Mucosa of descending colon (tissue), 3 donors: ENCODE data around the gene RAPGEF2. TPM values are rescaled to one million over a fixed set of nuclear protein-coding genes. Genes with fewer than 3 reads are reported as not detected.

Experiments
- ATAC-seq: fragments of 200-7000 bp; cut with Tn5 transposase; one replicate; pipeline ENCODE4 v1.9.1; 2020; ENCODE audit warnings: mild to moderate bottlenecking, moderate library complexity
- DNase-seq, 3 donors: peaks; one replicate each; pipeline ENCODE4 v3.0.0-alpha.2; 2020
- H3K36me3 ChIP-seq: fragments of 200-600 bp; one replicate; pipeline ENCODE4 v1.8.0; 2021; ENCODE audit warnings: low read depth, mild to moderate bottlenecking
- H3K4me1 ChIP-seq: fragments of 200-600 bp; one replicate; pipeline ENCODE4 v1.8.0; 2021; ENCODE audit warnings: low read depth, mild to moderate bottlenecking
- H3K4me3 ChIP-seq: fragments of 200-600 bp; one replicate; pipeline ENCODE4 v1.8.0; 2021; ENCODE audit warnings: mild to moderate bottlenecking
- H3K9me3 ChIP-seq: fragments of 200-600 bp; one replicate; pipeline ENCODE4 v1.8.0; 2021; ENCODE audit warnings: mild to moderate bottlenecking
- intact Hi-C, 2 donors: fragments of 100-400 bp; cut with DNase I in 1 of 2; cut with micrococcal nuclease in 1 of 2; formaldehyde crosslinking; loops; one replicate each; pipeline versions ENCODE4 v1.11.0 to v1.11.1; 2022; cut with DNase I, micrococcal nuclease
- total RNA-seq, 3 donors: library from RNA; stranded (reverse); fragmentation: NEBNext Ultra II Directional in 2 of 3; extraction: Animal tissue kit (Norgen Biotek cat#: 25700) in 2 of 3; gene quantifications; one replicate each; pipeline versions ENCODE4 v1.2.1 to v1.2.4, GENCODE V29; 2021 to 2023
- TF ChIP-seq, protein P1 (sequence below): fragments of 200-600 bp; IDR thresholded peaks from one replicate; pipeline ENCODE4 v1.8.0; 2022; ENCODE audit warnings: antibody characterized with exemption, mild to moderate bottlenecking
- donor health status: DM: no; HTN: no; CAD: no; lungs with moderate emphysema.
- donor health status: DM: no; HTN: no; CAD: no.
- donor health status: DM: no; HTN: yes; CAD: no.

RAPGEF2 gene
- total RNA-seq, 3 donors from 2014 or later, result 42.8 to 68.2 (median 55.1) TPM

DNA sequence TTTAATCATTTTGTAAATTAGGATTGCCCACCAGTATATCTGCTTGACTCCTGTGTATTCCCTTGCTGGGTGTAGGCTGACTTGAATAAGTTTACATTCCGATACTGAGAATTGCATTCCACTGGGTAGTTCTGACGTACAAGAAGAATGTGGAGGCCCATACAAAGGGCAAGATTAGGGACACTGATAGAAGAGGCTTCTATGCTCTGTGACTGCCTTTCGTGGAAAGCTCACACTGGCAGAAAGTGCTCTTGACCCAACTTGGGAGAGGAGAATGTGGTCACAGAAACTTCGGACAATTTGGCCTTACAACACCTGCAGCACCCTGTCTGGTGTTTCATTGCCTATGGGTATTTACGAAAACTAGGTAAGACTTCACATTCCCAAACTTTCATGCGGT is 126.3 kb downstream of the RAPGEF2 start:
- no peaks in the 10 kb centered on the region for H3K9me3 ChIP-seq
- no peak for DNase-seq
- TF ChIP-seq, protein P1, sequence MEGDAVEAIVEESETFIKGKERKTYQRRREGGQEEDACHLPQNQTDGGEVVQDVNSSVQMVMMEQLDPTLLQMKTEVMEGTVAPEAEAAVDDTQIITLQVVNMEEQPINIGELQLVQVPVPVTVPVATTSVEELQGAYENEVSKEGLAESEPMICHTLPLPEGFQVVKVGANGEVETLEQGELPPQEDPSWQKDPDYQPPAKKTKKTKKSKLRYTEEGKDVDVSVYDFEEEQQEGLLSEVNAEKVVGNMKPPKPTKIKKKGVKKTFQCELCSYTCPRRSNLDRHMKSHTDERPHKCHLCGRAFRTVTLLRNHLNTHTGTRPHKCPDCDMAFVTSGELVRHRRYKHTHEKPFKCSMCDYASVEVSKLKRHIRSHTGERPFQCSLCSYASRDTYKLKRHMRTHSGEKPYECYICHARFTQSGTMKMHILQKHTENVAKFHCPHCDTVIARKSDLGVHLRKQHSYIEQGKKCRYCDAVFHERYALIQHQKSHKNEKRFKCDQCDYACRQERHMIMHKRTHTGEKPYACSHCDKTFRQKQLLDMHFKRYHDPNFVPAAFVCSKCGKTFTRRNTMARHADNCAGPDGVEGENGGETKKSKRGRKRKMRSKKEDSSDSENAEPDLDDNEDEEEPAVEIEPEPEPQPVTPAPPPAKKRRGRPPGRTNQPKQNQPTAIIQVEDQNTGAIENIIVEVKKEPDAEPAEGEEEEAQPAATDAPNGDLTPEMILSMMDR, result no peak
- intact Hi-C loops, result no loop called here
- H3K36me3 ChIP-seq, result no peaks in the 10 kb centered on the region
- H3K4me3 ChIP-seq, result no peak overlapping the region
- H3K4me1 ChIP-seq, result peaks cover 12% of the 10 kb centered on the region
- ATAC-seq, result no peak

DNA sequence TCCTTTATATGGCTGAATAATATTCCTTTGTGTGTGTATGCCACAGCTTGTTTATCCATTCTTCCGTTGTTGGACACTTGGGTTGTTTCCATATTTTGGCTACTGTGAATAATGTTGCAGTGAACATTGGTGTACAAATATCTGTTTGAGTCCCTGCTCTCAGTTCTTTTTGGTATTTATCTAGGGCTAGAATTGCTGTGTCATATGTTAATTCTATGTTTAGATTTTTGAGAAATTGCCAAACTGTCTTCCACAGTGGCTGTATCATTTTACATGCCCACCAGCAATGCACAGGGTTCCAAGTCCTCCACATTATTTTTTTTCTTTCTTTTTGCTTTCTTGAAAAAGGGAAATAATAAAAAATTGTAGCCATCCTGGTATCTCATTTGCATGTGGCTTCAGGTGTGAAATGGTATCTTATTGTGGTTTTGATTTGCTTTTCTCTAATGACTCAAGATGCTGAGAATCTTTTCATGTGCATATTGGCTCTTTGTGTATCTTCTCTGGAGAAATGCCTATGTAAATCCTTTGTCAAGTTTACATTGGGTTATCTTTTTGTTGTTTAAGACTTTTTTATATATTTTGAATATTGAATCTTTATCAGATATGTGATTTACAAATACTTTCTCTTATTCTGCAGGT is 129.7 kb downstream of the RAPGEF2 start:
- ATAC-seq, result no peak
- no peak for DNase-seq
- Histone ChIP-seq H3K36me3 (no peaks in the 10 kb centered on the region), H3K4me3 (no peak overlapping the region), H3K9me3 (no peaks in the 10 kb centered on the region), H3K4me1 (peaks cover 8% of the 10 kb centered on the region)
- intact Hi-C loops, result no loop called here
- TF ChIP-seq, protein P1, result no peak

DNA sequence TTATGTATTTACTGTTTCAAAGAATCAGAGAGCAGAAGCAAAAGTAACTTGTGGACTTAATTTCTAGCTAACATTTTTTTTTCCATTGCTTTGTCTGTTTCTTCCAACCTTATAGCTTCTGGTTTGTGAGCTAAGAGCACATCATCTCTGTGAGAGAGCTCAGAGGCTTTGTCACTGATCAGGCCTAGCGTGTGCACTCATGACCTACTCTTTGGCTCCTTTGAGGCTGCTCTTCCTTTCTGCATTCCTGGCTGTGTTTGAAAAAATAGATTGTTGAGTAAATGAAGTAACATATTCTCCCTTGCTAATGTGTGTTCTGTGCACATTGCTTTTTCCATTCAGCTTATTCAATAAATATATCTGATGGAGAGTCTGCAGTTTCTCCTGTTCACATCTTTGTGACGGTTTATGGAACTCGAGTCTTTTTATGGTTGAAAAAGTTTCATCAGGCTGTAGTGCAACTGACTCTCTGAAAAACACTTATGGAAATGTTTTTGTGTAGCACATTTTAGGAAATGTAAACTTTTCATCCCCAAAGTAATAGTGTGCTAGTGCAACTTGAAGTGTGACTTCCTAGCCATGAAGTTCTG is 133.0 kb downstream of the RAPGEF2 start:
- TF ChIP-seq, protein P1, result no peak
- Histone ChIP-seq H3K36me3 (no peaks in the 10 kb centered on the region), H3K4me3 (no peak overlapping the region), H3K9me3 (no peaks in the 10 kb centered on the region), H3K4me1 (no peaks in the 10 kb centered on the region)
- intact Hi-C loops, result no loop called here
- DNase-seq (no peak), ATAC-seq (no peak)

DNA sequence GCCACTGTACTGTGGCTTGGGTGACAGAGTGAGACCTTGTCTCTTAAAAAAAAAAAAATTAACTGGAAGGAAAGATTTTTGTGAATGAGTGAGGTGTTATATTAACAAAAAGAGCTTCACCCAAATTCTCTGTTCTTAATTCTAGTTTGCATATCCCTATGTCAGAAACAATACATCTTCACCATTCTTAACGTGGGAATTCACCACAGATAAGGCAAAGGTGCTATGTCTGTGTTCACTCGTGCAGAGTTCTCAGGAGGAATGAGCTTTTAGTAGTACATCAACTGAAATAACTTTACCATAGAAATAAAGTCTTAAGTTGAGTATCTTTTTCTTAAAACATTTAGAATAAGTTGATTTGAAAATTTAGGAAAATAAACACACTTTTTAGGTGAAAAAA is 135.1 kb downstream of the RAPGEF2 start:
- Histone ChIP-seq H3K4me1 (no peaks in the 10 kb centered on the region), H3K4me3 (no peak overlapping the region), H3K36me3 (no peaks in the 10 kb centered on the region), H3K9me3 (no peaks in the 10 kb centered on the region)
- ATAC-seq, result no peak
- intact Hi-C loops, result no loop called here
- no peak for DNase-seq
- TF ChIP-seq, protein P1, result no peak

DNA sequence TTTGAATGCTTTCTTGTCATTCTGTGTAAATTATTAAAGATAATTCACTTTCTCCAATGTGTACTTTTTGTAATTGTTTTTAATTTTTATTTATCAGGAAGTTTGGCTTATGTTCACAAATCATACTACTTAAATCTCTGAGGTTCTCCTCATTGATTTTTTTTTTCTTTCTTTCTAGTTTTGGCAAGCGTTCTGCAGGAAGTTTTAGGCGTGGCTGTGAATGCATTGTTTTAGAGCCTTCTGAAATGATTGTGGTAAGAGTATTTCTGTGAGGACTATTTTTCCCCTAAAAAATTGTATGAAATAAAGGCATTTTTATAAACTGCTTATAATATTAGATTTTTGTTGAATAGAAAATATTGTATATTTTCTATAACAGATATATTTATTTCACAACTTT is 135.8 kb downstream of the RAPGEF2 start:
- H3K4me3 ChIP-seq, result no peak overlapping the region
- no peaks in the 10 kb centered on the region for H3K36me3 ChIP-seq
- TF ChIP-seq, protein P1, result no peak
- DNase-seq (no peak), ATAC-seq (no peak)
- H3K4me1 ChIP-seq, result no peaks in the 10 kb centered on the region
- intact Hi-C loops, result no loop called here
- H3K9me3 ChIP-seq, result no peaks in the 10 kb centered on the region
